ENCODE data around the gene LY6G5B. TPM values are rescaled to one million over a fixed set of nuclear protein-coding genes. Genes with fewer than 3 reads are reported as not detected.

Gene LY6G5B, protein sequence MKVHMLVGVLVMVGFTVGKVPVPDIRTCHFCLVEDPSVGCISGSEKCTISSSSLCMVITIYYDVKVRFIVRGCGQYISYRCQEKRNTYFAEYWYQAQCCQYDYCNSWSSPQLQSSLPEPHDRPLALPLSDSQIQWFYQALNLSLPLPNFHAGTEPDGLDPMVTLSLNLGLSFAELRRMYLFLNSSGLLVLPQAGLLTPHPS
- 31.0 and 32.1 TPM in 2 replicates for total RNA-seq

DNA sequence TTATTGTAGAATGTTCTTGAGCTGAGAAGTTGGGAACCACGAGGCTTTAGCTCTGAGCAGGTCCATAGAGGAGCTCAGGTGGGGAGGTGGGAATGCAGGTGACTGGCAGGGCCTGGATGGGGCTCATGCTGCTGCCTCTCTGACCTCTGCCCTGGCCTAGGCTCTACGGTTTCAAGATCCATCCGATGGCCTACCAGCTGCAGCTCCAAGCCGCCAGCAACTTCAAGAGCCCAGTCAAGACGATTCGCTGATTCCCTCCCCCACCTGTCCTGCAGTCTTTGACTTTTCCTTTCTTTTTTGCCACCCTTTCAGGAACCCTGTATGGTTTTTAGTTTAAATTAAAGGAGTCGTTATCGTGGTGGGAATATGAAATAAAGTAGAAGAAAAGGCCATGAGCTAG lies at the start of gene LY6G5B:
TSS of gene LY6G5B (plus strand) at position 301 of the 400 bp plus-strand sequence. CDS start 975 bp downstream, outside the sequence.
- H3K4me3 Mint-ChIP-seq (ENCODE audit: low read depth) = no peak within 1 kb of the TSS
- no peak within 1 kb of the TSS for H3K27ac Mint-ChIP-seq
- peaks cover 81% of the 10 kb centered on the region for H3K36me3 Mint-ChIP-seq (ENCODE audit: low read depth)

DNA sequence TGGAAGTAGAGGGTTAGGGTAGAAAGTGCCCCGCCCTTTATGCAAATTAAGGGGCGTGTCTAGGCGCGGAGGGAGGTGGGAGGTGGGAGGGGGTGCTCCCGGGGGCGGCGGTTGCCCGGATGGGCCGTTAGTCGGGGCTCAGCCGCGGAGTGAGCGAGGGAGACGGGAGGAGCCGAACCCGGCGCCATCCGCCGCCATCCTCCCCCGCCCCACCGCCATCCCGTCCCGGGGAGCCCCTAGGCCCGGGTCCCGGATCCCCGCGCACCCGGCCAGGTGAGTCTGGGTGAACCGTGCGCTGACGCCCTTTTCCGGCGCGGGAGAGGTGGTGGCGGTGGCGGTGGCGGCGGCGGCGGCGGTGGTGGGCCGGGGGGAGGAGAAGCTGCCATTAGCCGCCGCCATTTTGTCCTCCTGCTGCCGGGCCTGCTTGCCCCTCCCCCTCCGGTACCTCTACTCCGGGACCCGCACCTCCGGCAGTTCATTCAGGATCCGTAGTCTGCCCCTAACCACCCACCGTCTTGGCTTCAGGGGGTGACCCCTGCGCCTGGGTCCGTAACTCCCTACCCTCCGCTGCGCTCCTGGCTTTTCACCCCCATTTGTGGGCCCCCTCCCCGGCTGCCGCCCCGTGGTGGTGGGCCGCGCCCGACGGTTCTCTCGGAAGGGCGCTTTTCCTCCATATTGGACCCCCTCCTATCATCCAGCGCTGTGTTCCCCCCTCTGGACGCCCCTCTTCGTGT lies 49.0 kb upstream of the LY6G5B start, which contains the start of gene PRRC2A:
TSS of gene PRRC2A (plus strand) at position 130 of the 734 bp plus-strand sequence. CDS start 2,075 bp downstream, outside the sequence.
- Mint-ChIP-seq H3K4me1 (ENCODE audit: low read depth) (peaks cover 32% of the 10 kb centered on the region), H3K27me3 (ENCODE audit: low read depth) (no peaks in the 10 kb centered on the region), H3K9me3 (no peaks in the 10 kb centered on the region), H3K4me3 (ENCODE audit: low read depth) (peak within 1 kb of the TSS; percentile 94), H3K27ac (peak within 1 kb of the TSS; percentile 94), H3K36me3 (ENCODE audit: low read depth) (peaks cover 51% of the 10 kb centered on the region)
- DNase-seq (ENCODE audit: low spot score) = no peak
- intact Hi-C loops (cut with micrococcal nuclease) = loop anchor here (1.0 to 2.0 kb wide), 6 partner anchors 32 to 243 kb away; partner anchors contain the start of genes BAG6, DDX39B and NFKBIL1

More for the DNA sequence above, at the start of gene LY6G5B:
- H3K4me1 Mint-ChIP-seq (ENCODE audit: low read depth) = peaks cover 16% of the 10 kb centered on the region
- DNase-seq (ENCODE audit: low spot score) = no peak
- H3K9me3 Mint-ChIP-seq = no peaks in the 10 kb centered on the region
- H3K27me3 Mint-ChIP-seq (ENCODE audit: low read depth) = no peaks in the 10 kb centered on the region
- intact Hi-C loops (cut with micrococcal nuclease) = loop anchor here (5.0 kb wide), 1 partner anchor 228 kb away; the partner anchor contains the start of gene EHMT2

DNA sequence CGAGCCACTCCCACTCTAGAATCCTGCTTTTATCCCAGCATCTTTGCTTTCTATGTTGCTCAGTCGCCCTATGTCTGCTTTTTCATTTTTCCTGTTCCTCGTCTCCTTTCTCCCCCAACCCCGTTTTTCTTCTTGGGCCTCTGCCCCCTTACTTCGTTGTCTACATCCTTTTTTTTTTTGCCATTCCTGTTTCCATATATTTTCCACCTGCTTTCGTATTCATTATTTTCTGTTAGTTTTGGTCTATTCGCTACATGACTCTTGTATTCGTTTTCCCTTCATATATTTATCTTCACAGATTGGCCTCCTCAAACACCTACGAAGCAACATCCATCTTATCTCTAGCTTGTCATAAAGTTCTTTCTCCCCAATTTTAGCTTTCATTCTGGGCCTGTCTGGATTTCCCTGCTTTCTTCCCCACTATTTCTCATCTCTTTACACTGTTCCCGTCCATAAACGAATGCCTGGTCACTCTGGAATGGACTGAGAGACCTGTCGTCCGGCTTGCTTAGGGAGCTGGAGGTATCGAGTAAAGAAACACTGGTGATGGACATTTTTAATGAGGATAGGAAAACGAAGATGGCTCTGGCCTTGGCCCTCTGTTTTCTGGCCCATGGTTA lies 48.3 kb upstream of the LY6G5B start:
- peak overlapping the region; percentile 94 for H3K4me3 Mint-ChIP-seq (ENCODE audit: low read depth)
- no peaks in the 10 kb centered on the region for H3K27me3 Mint-ChIP-seq (ENCODE audit: low read depth)
- intact Hi-C loops (cut with micrococcal nuclease) = loop anchor here (2.0 kb wide), 1 partner anchor 117 kb away; no protein-coding TSS in a partner anchor
- no peaks in the 10 kb centered on the region for H3K9me3 Mint-ChIP-seq
- peak overlapping the region; percentile 93 for H3K27ac Mint-ChIP-seq
- H3K36me3 Mint-ChIP-seq (ENCODE audit: low read depth) = peaks cover 58% of the 10 kb centered on the region
- H3K4me1 Mint-ChIP-seq (ENCODE audit: low read depth) = peaks cover 25% of the 10 kb centered on the region
- DNase-seq (ENCODE audit: low spot score) = no peak

DNA sequence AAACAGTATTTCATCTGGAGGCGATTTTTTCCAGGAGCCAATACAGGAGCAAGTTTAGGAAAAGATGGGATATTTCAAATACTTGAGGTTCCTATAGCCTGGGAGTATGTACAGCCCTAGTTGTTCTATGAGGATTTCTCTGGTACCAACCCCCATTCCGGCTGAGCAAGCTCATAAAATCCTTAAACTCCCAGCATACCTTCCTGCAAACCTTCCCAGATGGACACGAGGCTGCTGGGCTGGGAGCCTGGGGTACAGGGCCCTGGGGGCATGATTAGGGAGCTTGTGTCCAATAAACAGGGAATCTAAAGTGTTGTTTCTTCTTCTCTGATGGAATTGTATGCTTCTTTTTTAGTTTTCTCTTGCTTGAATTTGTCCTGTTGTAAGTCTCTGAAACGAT lies 47.8 kb upstream of the LY6G5B start:
- intact Hi-C loops (cut with micrococcal nuclease) = loop anchor here (2.0 kb wide), 1 partner anchor 117 kb away; no protein-coding TSS in a partner anchor
- no peak for DNase-seq (ENCODE audit: low spot score)
- H3K27me3 Mint-ChIP-seq (ENCODE audit: low read depth) = no peaks in the 10 kb centered on the region
- H3K4me3 Mint-ChIP-seq (ENCODE audit: low read depth) = peak overlapping the region; percentile 94
- peaks cover 22% of the 10 kb centered on the region for H3K4me1 Mint-ChIP-seq (ENCODE audit: low read depth)
- H3K36me3 Mint-ChIP-seq (ENCODE audit: low read depth) = peaks cover 59% of the 10 kb centered on the region
- no peaks in the 10 kb centered on the region for H3K9me3 Mint-ChIP-seq
- peak overlapping the region; percentile 93 for H3K27ac Mint-ChIP-seq

DNA sequence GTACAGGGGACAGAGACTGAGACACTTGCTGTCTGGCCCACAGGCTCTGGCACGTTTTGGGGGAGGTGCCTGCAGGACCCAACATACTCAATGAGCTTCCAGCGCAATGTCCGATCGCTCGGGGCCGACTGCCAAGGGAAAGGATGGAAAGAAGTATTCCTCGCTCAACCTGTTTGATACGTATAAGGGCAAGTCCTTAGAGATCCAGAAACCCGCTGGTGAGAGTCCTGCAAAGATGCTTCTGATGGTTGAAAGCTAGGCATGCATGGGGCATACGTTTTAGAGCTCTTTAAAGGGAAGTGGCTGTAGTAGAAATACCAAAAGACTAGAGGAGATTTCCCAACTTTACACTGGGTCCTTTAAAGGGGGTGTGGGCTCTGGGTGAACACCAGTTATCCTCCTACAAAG lies 47.1 kb upstream of the LY6G5B start:
- DNase-seq (ENCODE audit: low spot score) = no peak
- intact Hi-C loops (cut with micrococcal nuclease) = no loop called here
- peak overlapping the region; percentile 93 for H3K27ac Mint-ChIP-seq
- no peaks in the 10 kb centered on the region for H3K9me3 Mint-ChIP-seq
- H3K27me3 Mint-ChIP-seq (ENCODE audit: low read depth) = no peaks in the 10 kb centered on the region
- H3K36me3 Mint-ChIP-seq (ENCODE audit: low read depth) = peaks cover 66% of the 10 kb centered on the region
- H3K4me1 Mint-ChIP-seq (ENCODE audit: low read depth) = peaks cover 26% of the 10 kb centered on the region
- H3K4me3 Mint-ChIP-seq (ENCODE audit: low read depth) = peak overlapping the region; percentile 94

DNA sequence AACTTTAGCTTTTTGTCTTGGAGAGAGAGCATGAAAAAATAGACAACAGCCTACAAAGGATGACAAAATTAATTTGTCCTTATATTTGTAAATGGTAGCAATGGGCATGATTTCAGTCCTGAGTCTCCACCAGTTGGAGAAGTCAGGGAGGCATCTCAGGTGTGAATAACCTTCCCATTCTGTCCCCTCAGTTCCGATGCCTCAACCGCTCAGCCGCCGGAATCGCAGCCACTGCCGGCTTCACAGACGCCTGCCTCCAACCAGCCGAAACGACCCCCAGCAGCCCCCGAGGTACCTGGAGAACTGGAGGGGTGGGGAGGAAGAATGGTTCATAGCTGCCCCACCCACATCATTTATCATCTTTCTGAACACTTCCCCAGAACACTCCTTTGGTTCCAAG lies 45.7 kb upstream of the LY6G5B start:
- Mint-ChIP-seq H3K27ac (no peak overlapping the region), H3K9me3 (no peaks in the 10 kb centered on the region), H3K27me3 (ENCODE audit: low read depth) (no peaks in the 10 kb centered on the region), H3K36me3 (ENCODE audit: low read depth) (peaks cover 77% of the 10 kb centered on the region), H3K4me3 (ENCODE audit: low read depth) (no peak overlapping the region), H3K4me1 (ENCODE audit: low read depth) (peaks cover 26% of the 10 kb centered on the region)
- intact Hi-C loops (cut with micrococcal nuclease) = no loop called here
- no peak for DNase-seq (ENCODE audit: low spot score)

DNA sequence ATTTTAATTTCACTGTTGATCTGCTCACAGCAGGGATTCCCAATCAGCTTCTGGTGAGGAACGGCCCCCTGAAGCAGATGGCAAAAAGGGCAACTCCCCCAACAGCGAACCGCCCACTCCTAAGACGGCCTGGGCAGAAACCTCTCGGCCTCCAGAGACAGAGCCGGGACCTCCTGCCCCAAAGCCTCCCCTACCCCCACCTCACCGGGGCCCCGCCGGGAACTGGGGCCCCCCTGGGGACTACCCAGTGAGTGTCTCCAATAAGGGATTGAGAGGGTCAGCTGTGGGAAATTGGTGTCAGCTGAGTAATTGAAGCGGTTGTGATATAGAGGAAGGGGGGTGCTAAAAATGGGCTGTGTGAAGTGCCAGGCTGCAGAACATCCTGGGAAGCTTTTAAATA lies 42.8 kb upstream of the LY6G5B start:
- Mint-ChIP-seq H3K27me3 (ENCODE audit: low read depth) (no peaks in the 10 kb centered on the region), H3K36me3 (ENCODE audit: low read depth) (peaks cover 93% of the 10 kb centered on the region), H3K27ac (no peak overlapping the region), H3K4me3 (ENCODE audit: low read depth) (no peak overlapping the region), H3K4me1 (ENCODE audit: low read depth) (peaks cover 19% of the 10 kb centered on the region), H3K9me3 (no peaks in the 10 kb centered on the region)
- intact Hi-C loops (cut with micrococcal nuclease) = no loop called here
- DNase-seq (ENCODE audit: low spot score) = no peak

DNA sequence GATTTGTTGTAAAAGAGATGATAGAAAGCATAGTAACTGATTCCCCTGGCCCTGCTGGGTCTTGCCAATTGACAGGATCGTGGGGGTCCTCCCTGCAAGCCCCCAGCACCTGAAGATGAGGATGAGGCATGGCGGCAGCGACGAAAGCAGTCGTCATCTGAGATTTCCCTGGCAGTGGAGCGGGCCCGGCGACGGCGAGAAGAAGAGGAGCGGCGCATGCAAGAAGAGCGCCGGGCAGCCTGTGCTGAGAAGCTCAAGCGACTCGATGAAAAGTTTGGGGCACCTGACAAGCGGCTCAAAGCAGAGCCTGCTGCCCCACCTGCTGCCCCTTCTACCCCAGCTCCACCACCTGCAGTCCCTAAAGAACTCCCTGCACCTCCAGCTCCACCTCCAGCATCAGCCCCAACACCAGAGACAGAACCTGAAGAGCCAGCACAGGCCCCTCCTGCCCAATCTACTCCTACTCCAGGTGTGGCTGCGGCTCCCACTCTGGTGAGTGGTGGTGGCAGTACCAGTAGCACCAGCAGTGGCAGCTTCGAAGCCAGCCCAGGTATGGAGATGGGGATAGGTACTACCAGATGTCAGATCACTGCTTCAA lies 42.0 kb upstream of the LY6G5B start:
- no peak for DNase-seq (ENCODE audit: low spot score)

DNA sequence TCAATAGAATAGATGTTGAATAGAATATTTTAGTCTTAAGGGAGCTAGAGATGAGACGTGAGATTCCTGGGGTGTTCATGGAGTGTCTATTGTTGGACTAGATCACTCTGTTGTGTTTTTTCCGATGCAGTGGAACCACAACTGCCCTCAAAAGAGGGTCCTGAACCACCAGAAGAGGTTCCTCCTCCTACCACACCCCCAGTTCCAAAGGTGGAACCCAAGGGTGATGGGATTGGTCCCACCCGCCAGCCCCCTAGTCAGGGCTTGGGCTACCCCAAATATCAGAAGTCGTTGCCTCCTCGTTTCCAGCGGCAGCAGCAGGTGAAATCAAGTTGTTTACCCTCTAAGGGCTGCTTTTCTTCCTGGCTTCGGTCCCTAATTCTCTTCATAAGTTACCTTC lies 40.8 kb upstream of the LY6G5B start:
- intact Hi-C loops (cut with micrococcal nuclease) = no loop called here
- Mint-ChIP-seq H3K4me3 (ENCODE audit: low read depth) (no peak overlapping the region), H3K27ac (no peak overlapping the region), H3K9me3 (no peaks in the 10 kb centered on the region), H3K4me1 (ENCODE audit: low read depth) (peaks cover 7% of the 10 kb centered on the region), H3K27me3 (ENCODE audit: low read depth) (no peaks in the 10 kb centered on the region), H3K36me3 (ENCODE audit: low read depth) (peaks cover 92% of the 10 kb centered on the region)
- DNase-seq (ENCODE audit: low spot score) = no peak

More for the DNA sequence above, 42.0 kb upstream of the LY6G5B start:
- H3K27me3 Mint-ChIP-seq (ENCODE audit: low read depth) = no peaks in the 10 kb centered on the region
- peaks cover 10% of the 10 kb centered on the region for H3K4me1 Mint-ChIP-seq (ENCODE audit: low read depth)
- H3K4me3 Mint-ChIP-seq (ENCODE audit: low read depth) = no peak overlapping the region
- intact Hi-C loops (cut with micrococcal nuclease) = no loop called here
- H3K9me3 Mint-ChIP-seq = no peaks in the 10 kb centered on the region
- peaks cover 91% of the 10 kb centered on the region for H3K36me3 Mint-ChIP-seq (ENCODE audit: low read depth)
- no peak overlapping the region for H3K27ac Mint-ChIP-seq

DNA sequence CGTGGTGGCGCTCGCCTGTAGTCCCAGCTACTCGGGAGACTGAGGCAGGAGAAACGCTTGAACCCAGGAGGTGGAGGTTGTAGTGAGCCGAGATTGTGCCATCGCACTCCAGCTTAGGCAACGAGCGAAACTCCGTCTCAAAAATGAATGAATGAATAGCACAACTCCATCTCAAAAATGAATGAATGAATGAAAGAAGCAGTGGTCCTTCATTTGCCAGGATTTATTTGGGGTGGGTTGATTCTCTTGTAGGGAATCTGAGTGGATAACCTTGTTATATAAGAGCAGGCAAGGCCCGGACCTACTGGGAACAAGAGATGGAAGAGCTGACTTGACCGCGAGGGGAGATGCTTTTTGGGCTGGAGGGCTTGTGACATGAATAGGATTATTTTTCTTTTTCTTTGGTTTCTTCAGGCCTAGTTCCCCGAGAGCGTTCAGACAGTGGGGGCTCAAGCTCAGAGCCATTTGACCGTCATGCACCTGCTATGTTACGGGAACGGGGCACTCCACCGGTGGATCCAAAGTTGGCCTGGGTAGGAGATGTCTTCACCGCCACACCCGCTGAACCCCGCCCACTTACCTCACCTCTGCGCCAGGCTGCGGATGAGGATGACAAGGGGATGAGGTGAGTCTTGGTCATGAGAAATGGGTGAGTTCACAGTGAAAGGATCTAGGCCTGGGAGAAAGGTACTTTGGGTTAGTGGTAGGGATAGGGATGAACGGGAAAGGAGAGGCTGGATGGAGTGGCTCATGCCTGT lies 39.4 kb upstream of the LY6G5B start:
- Mint-ChIP-seq H3K4me1 (ENCODE audit: low read depth) (peaks cover 7% of the 10 kb centered on the region), H3K27ac (no peak overlapping the region)
- intact Hi-C loops (cut with micrococcal nuclease) = no loop called here

DNA sequence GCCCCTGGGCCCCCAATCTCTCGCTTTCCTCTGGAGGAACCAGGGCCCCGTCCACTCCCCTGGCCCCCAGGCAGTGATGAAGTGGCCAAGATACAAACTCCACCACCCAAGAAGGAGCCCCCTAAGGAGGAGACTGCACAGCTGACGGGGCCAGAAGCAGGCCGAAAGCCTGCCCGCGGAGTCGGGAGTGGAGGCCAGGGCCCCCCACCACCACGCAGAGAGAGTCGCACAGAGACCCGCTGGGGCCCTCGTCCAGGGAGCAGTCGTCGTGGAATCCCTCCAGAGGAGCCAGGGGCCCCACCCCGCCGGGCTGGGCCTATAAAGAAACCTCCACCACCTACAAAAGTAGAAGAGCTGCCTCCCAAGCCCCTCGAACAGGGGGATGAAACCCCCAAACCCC lies 38.6 kb upstream of the LY6G5B start:
- no peak overlapping the region for H3K27ac Mint-ChIP-seq
- no peaks in the 10 kb centered on the region for H3K9me3 Mint-ChIP-seq
- no peak overlapping the region for H3K4me3 Mint-ChIP-seq (ENCODE audit: low read depth)
- peaks cover 94% of the 10 kb centered on the region for H3K36me3 Mint-ChIP-seq (ENCODE audit: low read depth)
- H3K27me3 Mint-ChIP-seq (ENCODE audit: low read depth) = no peaks in the 10 kb centered on the region
- intact Hi-C loops (cut with micrococcal nuclease) = no loop called here
- no peak for DNase-seq (ENCODE audit: low spot score)
- H3K4me1 Mint-ChIP-seq (ENCODE audit: low read depth) = peaks cover 7% of the 10 kb centered on the region

More for the DNA sequence above, 39.4 kb upstream of the LY6G5B start:
- no peak for DNase-seq (ENCODE audit: low spot score)
- no peaks in the 10 kb centered on the region for H3K27me3 Mint-ChIP-seq (ENCODE audit: low read depth)
- no peak overlapping the region for H3K4me3 Mint-ChIP-seq (ENCODE audit: low read depth)
- H3K9me3 Mint-ChIP-seq = no peaks in the 10 kb centered on the region
- H3K36me3 Mint-ChIP-seq (ENCODE audit: low read depth) = peaks cover 94% of the 10 kb centered on the region

DNA sequence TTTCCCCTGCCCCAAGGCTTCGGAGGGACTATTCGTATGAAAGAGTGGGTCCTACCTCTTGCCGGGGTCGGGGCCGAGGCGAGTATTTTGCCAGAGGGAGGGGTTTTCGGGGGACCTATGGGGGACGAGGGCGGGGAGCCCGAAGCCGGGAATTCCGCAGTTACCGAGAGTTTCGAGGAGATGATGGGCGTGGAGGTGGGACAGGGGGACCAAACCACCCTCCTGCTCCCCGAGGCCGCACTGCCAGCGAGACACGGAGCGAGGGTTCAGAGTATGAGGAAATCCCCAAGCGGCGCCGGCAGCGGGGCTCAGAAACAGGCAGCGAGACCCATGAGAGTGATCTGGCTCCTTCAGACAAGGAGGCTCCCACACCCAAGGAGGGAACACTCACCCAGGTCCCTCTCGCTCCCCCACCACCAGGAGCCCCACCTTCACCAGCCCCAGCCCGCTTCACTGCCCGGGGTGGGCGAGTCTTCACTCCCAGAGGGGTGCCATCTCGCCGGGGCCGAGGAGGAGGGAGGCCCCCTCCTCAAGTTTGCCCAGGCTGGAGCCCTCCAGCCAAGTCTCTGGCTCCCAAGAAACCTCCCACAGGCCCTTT lies 38.0 kb upstream of the LY6G5B start:
- Mint-ChIP-seq H3K36me3 (ENCODE audit: low read depth) (peaks cover 94% of the 10 kb centered on the region), H3K4me1 (ENCODE audit: low read depth) (peaks cover 4% of the 10 kb centered on the region), H3K27ac (no peak overlapping the region), H3K27me3 (ENCODE audit: low read depth) (no peaks in the 10 kb centered on the region), H3K9me3 (no peaks in the 10 kb centered on the region), H3K4me3 (ENCODE audit: low read depth) (no peak overlapping the region)
- intact Hi-C loops (cut with micrococcal nuclease) = no loop called here
- no peak for DNase-seq (ENCODE audit: low spot score)
